ENCODE measurements around the gene CCDC192. TPM values are rescaled to one million over a fixed set of nuclear protein-coding genes. Genes with fewer than 3 reads are reported as not detected.

Gene CCDC192
- polyA plus RNA-seq, 2 of the 4 experiments (the other 2 are of a cell fraction), result not detected

GRCh38 chr5:127924606-127925005 lies 221.4 kb downstream of the CCDC192 start:
- Histone ChIP-seq H3K4me2 (0 out of 3 replicates have a peak overlapping the region, but pooled peaks have one; percentile 21), H3K4me1 (peaks cover 35% of the 10 kb centered on the region), H3K9me3 (no peaks in the 10 kb centered on the region), H3K27ac (no peak overlapping the region; a peak in 1 of 6 replicates), H3K4me3 (no peak overlapping the region)
- WGBS (ENCODE audit: missing lambda C conversion rate), result 10% methylated on average over 1 of the region's 1 CpG
- ChIA-PET CTCF (interaction anchor here (1.0 to 1.5 kb wide), 3 partner anchors 10 to 16 kb away, joined by 3 to 4 read pairs (median 3); no protein-coding TSS in a partner anchor), POLR2A (no interaction called here)
- FAIRE-seq, result no peak
- no peak for DNase-seq (ENCODE audit: low read depth in 1 of 2, low spot score in 1 of 2)
- TF ChIP-seq RCOR1 (IDR thresholded peaks at IDR 0.05; ENCODE audit: low read depth, low read length), result no peak
- no peak for TF ChIP-seq KDM5A (IDR thresholded peaks at IDR 0.05)
- no peak for TF ChIP-seq ZFP36 (IDR thresholded peaks at IDR 0.05; ENCODE audit: borderline replicate concordance, partially characterized antibody)
- no peak for TF ChIP-seq CBX8 (IDR thresholded peaks at IDR 0.05)
- TF ChIP-seq CHD2 (IDR thresholded peaks at IDR 0.05; ENCODE audit: low read length, partially characterized antibody), result no peak
- no peak for TF ChIP-seq EHF (CRISPR knock-in tag; IDR thresholded peaks at IDR 0.05)
- TF ChIP-seq CHD4 (IDR thresholded peaks at IDR 0.05; ENCODE audit: borderline replicate concordance), result no peak
- no peak for TF ChIP-seq E2F6 (IDR thresholded peaks at IDR 0.05; ENCODE audit: borderline replicate concordance, low read depth)
- no peak for TF ChIP-seq PBX3 (IDR thresholded peaks at IDR 0.05)
- no peak for TF ChIP-seq PHF8 (IDR thresholded peaks at IDR 0.05; ENCODE audit: borderline replicate concordance, low read depth)
- no peak for TF ChIP-seq NPAS2 (CRISPR knock-in tag; IDR thresholded peaks at IDR 0.05; ENCODE audit: borderline replicate concordance)
- no peak for TF ChIP-seq BHLHE40 (IDR thresholded peaks at IDR 0.05; ENCODE audit: low read depth, low read length)
- no peak for TF ChIP-seq FOSL2 (IDR thresholded peaks at IDR 0.05)
- no peak for TF ChIP-seq FOSL2 (CRISPR knock-in tag; IDR thresholded peaks at IDR 0.05)
- TF ChIP-seq POLR2A (IDR thresholded peaks at IDR 0.05; ENCODE audit: low read length), result no peak
- no peak for ATAC-seq

- CTCF ChIA-PET, result interaction anchor here (1.2 to 1.8 kb wide), 3 partner anchors 9 to 17 kb away, joined by 3 to 4 read pairs (median 4); no protein-coding TSS in a partner anchor
- TF ChIP-seq POLR2AphosphoS2 (conservative IDR thresholded peaks at IDR 0.05; ENCODE audit: low read length) (no peak), MYC (IDR thresholded peaks at IDR 0.05; ENCODE audit: borderline replicate concordance, low read length) (no peak), FOSL2 (IDR thresholded peaks at IDR 0.05) (no peak), FOSL2 (CRISPR knock-in tag; IDR thresholded peaks at IDR 0.05) (peak; percentile 51; the same call in 1 of the 2 replicates)
- WGBS (ENCODE audit: missing lambda C conversion rate), result 54% methylated on average over 4 of the region's 4 CpGs
- Histone ChIP-seq H3K4me3 (no peak overlapping the region), H3K9me3 (no peaks in the 10 kb centered on the region; the same call in 2 of the 3 replicates), H3K27ac (peak overlapping the region; percentile 12 to 14; a peak in 2 of 6 replicates), H3K4me2 (peak overlapping the region; percentile 11; the same call in 1 of the 3 replicates), H3K4me1 (peaks cover 47% of the 10 kb centered on the region)
- no peak for FAIRE-seq
- DNase-seq (ENCODE audit: low read depth in 1 of 2, low spot score in 1 of 2), result no peak
- no peak for ATAC-seq
- POLR2A ChIA-PET, result interaction anchor here (1.0 kb wide), 1 partner anchor 9 kb away, joined by 4 read pairs; no protein-coding TSS in a partner anchor
Measured at GRCh38 chr5:127925916-127926315, 222.7 kb downstream of the CCDC192 start.

DNA sequence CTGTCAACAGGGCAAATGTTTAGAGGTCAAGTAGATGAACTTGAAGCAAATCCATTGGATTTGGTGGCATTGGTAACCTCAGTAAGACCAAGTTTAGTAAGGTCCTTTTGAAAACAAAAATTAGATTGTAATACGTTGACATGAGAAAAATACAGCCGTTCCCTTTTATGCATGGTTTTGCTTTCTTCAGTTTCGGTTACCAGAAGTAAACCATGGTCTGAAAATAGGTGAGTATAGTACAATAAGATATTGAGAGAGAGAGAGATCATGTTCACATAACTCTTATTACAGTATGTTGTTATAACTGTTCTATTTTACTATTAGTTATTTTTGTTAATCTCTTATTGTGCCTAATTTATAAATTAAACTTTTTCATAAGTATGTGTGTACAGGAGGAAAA lies 223.8 kb downstream of the CCDC192 start:
- H3K9me3 ChIP-seq, result no peaks in the 10 kb centered on the region; the same call in 2 of the 3 replicates
- FAIRE-seq, result no peak
- no peak for ATAC-seq
- H3K4me1 ChIP-seq, result peaks cover 49% of the 10 kb centered on the region
- CTCF ChIA-PET, result interaction anchor here (1.3 to 1.8 kb wide), 2 partner anchors 18 to 23 kb away, joined by 3 to 4 read pairs; no protein-coding TSS in a partner anchor
- H3K27ac ChIP-seq, result peak overlapping the region in 1 of 2 experiments; percentile 16; a peak in 1 of 6 replicates
- no peak overlapping the region for H3K4me2 ChIP-seq
- WGBS (ENCODE audit: missing lambda C conversion rate), result 95% methylated on average over 3 of the region's 3 CpGs
- no peak for DNase-seq (ENCODE audit: low read depth in 1 of 2, low spot score in 1 of 2)
- POLR2A ChIA-PET, result no interaction called here
- no peak overlapping the region for H3K4me3 ChIP-seq
- TF ChIP-seq ZFP36 (IDR thresholded peaks at IDR 0.05; ENCODE audit: borderline replicate concordance, partially characterized antibody) (no peak), ATOH8 (CRISPR knock-in tag; IDR thresholded peaks at IDR 0.05; ENCODE audit: low read depth) (no peak), ESRRA (IDR thresholded peaks at IDR 0.05; ENCODE audit: borderline replicate concordance, low read length) (no peak), FOSB (CRISPR knock-in tag; IDR thresholded peaks at IDR 0.05) (no peak), CEBPB (IDR thresholded peaks at IDR 0.05) (no peak), NPAS2 (CRISPR knock-in tag; IDR thresholded peaks at IDR 0.05; ENCODE audit: borderline replicate concordance) (no peak), RFX5 (IDR thresholded peaks at IDR 0.05) (no peak), CBX8 (IDR thresholded peaks at IDR 0.05) (no peak), KDM1A (IDR thresholded peaks at IDR 0.05; ENCODE audit: low read depth) (no peak), PBX3 (IDR thresholded peaks at IDR 0.05) (no peak), GATA3 (IDR thresholded peaks at IDR 0.05; ENCODE audit: borderline replicate concordance) (no peak), CHD2 (IDR thresholded peaks at IDR 0.05; ENCODE audit: low read length, partially characterized antibody) (no peak), FOXS1 (CRISPR knock-in tag; IDR thresholded peaks at IDR 0.05) (no peak), HOXA7 (CRISPR knock-in tag; IDR thresholded peaks at IDR 0.05) (no peak), TFCP2L1 (CRISPR knock-in tag; IDR thresholded peaks at IDR 0.05) (no peak)
